Hematopoietic multipotent progenitor cell (in vitro differentiated cells): ENCODE results near the gene WNT3A. TPM values are rescaled to one million over a fixed set of nuclear protein-coding genes. Genes with fewer than 3 reads are reported as not detected.
"Not testable (repeated sequence)": the region's sequence is repeated elsewhere in the genome, so short reads cannot be mapped to it uniquely, and the experiment has no call there.

Experiments used
- DNase-seq, 3 donors: peaks; one replicate each; pipeline ENCODE4 v3.0.0-alpha.2; 2011 to 2015; ENCODE audit warnings: low read depth in 2 of 3, low spot score in 2 of 3
- total RNA-seq: library from RNA; depleted of rRNA; stranded (reverse); fragments of >200 nt; gene quantifications from one replicate; pipeline ENCODE4 v1.2.3, GENCODE V29; 2012

Gene WNT3A, protein sequence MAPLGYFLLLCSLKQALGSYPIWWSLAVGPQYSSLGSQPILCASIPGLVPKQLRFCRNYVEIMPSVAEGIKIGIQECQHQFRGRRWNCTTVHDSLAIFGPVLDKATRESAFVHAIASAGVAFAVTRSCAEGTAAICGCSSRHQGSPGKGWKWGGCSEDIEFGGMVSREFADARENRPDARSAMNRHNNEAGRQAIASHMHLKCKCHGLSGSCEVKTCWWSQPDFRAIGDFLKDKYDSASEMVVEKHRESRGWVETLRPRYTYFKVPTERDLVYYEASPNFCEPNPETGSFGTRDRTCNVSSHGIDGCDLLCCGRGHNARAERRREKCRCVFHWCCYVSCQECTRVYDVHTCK
- not detected for total RNA-seq

DNA sequence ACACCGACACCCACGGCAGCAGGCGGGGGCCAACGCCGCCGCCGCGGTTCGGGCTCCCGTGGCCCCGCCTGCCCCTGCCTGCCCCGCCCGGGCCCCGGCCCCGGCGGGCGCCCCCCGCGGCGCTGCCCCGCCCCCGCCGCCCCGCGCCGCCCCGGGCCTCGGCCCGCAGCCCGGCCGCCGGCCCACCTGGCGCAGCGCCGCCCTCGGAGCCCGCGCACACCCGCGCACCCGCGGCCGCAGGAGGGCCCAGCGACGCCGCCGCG lies at the start of gene WNT3A:
TSS of gene WNT3A (plus strand) at position 213 of the 263 bp plus-strand sequence. CDS start 131 bp downstream, outside the sequence.
- DNase-seq: no peak

DNA sequence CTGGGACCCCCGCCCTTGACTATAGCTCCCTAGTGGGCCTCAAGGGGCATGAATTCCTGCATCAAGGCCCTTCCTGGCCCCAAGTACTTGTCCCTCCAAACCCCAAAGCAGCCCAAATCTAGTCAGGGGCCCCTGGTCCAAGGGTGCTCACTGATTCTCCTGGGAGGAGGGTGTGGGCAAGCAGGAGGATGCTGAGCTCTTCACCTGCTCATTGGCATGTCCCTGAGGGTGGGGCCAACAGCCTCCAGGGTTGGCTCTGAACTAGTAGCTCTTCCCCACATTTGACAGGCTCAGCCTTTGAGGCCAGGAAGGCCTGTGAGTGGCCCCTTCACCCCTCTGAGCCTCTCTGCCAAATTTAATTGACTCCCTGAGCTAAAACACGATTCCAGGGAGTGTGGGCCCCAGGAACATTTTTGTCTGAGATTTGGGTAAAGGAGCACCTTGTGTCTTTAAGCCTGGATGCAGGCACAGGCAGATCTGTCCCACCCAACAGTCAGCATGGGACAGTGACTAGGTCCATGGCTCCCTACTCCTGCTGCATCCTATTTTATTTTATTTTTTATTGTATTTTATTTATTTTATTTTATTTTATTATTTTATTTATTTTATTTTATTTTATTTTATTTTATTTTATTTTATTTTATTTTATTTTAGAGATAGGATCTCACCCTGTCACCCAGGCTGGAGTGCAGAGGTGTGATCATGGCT lies 48.0 kb upstream of the WNT3A start:
- DNase-seq: no peak

- no peak for DNase-seq
These were observed 47.4 kb upstream of the WNT3A start for GRCh38 chr1:227959325-227959860.

DNA sequence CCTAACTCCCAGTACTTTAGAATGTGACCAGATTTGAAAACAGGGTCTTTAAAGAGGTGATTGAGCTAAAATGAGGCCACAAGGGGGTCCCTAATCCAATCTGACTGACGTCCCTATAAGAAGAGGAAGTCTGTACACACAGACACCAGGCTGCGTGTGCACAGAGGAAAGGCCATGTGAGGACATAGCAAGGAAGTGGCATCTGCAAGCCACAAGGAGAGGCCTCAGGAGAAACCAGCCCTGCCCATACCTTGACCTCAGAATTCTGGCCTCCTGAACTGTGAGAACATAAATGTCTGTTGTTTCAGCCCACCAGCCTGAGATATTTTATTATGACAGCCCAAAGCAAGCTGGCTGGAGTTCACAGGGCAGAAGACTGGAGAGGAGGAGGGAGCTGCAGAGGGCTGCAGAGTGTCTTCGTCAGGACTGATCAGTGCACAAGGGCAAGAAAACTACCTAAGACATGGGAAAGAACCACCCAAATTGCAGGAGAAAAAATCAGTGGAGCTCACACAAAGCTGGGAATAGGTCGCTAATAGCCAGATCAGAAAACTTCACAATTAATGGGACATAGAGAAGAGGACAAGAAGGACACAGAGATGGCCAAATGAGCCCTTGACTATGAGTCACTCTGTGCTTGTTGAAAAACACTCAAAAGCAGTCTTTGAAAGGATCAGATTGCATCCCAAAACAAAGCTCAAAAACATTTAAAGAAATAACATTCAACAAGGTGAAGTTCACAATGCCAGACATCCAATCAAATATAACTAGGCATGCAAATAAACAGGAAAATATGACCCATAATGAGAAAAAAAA lies 44.9 kb upstream of the WNT3A start:
- peak in 2 of 3 donors; percentile 46 to 67 for DNase-seq

DNA sequence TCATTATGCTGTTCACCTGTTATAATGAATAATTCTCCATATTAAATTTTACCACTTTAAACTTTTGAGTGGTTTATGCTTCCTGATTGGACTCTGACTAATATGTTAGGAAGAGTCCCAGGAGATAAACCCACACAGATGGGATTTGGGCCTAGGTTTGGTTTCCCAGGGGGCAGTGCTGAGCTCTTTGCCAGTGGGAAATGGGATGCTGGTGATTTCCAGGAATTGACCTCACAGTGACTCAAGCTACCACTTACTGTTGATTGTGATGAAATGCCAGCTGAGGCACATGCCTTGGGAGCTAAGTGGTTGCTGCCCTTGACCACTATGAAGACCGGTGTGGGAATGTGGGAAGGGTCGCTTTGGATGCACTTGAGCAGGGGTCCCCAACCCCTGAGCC lies 40.1 kb upstream of the WNT3A start:
- DNase-seq: not testable (repeated sequence)

GRCh38 chr1:227967815-227968214 lies 39.0 kb upstream of the WNT3A start:
- DNase-seq: not testable (repeated sequence)

GRCh38 chr1:227970076-227970995 lies 36.5 kb upstream of the WNT3A start:
- DNase-seq: not testable (repeated sequence)

GRCh38 chr1:227971216-227971615 lies 35.6 kb upstream of the WNT3A start:
- not testable (repeated sequence) for DNase-seq

DNA sequence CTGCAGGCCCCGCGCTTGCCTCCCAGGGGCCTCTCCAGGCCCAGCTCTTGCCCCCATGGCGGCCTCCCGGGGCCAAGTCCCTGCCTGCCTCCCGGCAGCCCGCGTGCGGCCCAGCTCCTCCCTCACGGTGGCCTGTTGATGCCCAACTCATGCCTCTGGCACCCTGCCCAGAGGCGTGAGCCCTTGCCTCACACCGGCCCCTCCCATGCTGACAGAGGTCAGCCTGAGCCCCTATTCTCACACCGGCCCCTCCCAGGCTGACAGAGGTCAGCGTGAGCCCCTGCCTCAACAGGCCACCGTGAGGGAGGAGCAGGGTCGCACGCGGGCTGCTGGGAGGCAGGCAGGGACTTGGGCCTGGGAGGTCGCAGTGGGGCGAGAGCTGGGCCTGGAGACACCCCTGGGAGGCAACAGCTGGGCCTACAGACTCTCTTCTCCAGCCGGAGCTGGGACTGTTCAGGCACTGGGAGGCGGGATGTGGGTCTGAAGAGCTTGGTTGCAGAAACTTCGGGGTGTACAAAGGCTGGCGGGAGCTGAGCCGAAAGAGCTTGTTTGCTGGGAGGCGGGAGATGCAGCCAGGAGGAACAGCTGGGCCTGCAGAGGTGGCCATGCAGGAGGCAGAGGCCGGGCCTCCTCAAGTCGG lies 35.0 kb upstream of the WNT3A start:
- not testable (repeated sequence) for DNase-seq

DNA sequence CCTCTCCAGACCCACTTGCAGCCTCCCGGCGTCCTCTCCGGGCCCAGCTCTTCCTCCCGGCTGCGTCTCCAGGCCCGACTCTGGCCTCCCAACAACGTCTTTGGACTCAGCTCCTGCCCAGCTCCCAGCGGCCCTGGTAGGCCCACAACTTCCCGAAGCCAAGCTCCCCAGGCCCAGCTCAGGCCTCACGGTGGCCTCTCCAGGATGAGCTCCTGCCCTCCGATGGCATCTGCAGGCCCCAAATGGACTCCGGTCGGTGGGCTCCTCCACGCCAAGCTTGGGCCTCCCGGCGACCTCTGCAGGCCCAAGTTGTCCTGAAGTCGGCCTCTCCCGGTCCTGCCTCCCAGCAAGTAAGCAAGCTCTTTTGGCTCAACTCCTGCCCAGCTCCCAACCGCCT lies 34.5 kb upstream of the WNT3A start:
- not testable (repeated sequence) for DNase-seq

DNA sequence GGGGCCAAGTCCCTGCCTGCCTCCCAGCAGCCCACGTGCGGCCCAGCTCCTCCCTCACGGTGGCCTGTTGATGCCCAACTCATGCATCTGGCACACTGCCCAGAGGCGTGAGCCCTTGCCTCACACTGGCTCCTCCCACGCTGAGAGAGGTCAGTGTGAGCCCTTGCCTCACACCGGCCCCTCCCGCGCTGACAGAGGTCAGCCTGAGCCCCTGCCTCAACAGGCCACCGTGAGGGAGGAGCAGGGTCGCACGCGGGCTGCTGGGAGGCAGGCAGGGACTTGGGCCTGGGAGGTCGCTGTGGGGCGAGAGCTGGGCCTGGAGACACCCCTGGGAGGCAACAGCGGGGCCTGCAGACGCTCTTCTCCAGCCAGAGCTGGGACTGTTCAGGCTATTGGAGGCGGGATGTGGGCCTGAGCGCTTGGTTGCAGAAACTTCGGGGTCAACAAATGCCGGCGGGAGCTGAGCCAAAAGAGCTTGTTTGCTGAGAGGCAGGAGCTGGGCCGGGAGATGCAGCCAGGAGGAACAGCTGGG lies 33.9 kb upstream of the WNT3A start:
- DNase-seq: not testable (repeated sequence)

GRCh38 chr1:227973724-227974288 lies 33.0 kb upstream of the WNT3A start:
- not testable (repeated sequence) for DNase-seq

- not testable (repeated sequence) for DNase-seq
These were observed 31.1 kb upstream of the WNT3A start for GRCh38 chr1:227975583-227976283.

GRCh38 chr1:227987181-227987580 lies 19.6 kb upstream of the WNT3A start:
- DNase-seq: no peak

GRCh38 chr1:227994632-227995300 lies 12.0 kb upstream of the WNT3A start:
- no peak for DNase-seq

DNA sequence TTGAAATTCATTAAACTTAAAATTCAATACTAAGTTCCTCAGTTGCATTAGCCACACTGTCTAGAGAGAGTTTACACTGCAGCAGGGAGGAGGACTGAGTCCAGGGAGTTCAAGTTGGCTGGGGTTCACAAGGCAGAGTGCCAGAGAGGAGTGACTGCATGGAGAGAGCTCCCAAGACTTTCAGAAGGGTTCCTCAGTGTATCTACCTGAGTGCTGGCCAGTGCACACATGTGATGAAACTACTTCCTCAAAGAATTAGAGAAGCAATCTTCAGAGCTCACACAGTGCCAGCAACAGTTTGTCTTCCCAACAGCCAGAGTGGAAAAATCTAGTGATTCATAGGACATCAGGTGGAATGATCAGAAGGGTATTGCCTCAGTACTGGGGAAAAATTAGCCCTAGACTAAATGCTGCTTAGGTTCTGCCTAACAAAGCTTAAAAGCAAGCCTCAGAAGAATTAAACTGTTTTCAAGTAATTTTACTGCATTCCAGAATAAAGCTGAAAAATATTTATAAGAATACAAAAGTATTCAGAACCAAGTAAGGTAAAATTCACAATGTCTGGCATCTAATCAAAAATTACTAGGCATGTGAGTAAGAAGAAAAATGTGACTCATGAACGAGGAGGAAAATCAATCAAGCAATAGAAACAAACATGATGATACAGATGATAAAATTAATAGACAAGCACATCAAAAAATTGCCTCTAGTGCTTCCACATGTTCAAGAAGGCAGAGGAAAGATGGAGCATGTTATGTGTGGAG lies 10.4 kb upstream of the WNT3A start:
- DNase-seq: no peak
